Measurements from ENCODE around the gene UTP20. TPM values are rescaled to one million over a fixed set of nuclear protein-coding genes. Genes with fewer than 3 reads are reported as not detected.
A peak's percentile ranks its signal among the peaks of the same experiment; 100 is the strongest.

The UTP20 gene
- total RNA-seq (2014; rRNA removed; shearing (Covaris generic)) = 12.7 and 24.2 TPM in 2 replicates

GRCh38 chr12:101280006-101280505, at the start of gene UTP20:
Gene UTP20 (plus strand): TSS chr12:101280105. CDS start chr12:101280283, 178 bp downstream.
- in situ Hi-C loops (cut with HindIII; ENCODE audit: low sequenced_read_pairs) = no loop called here
- peak; percentile 95 for DNase-seq (ENCODE audit: low spot score)

GRCh38 chr12:101230547-101230946, 49.4 kb upstream of the UTP20 start:
- in situ Hi-C loops (cut with HindIII; ENCODE audit: low sequenced_read_pairs) = no loop called here
- DNase-seq (ENCODE audit: low spot score) = no peak

- in situ Hi-C loops (cut with HindIII; ENCODE audit: low sequenced_read_pairs) = no loop called here
Measured at GRCh38 chr12:101231636-101232035, 48.3 kb upstream of the UTP20 start.

GRCh38 chr12:101235686-101236085, 44.2 kb upstream of the UTP20 start:
- no peak for DNase-seq (ENCODE audit: low spot score)
- in situ Hi-C loops (cut with HindIII; ENCODE audit: low sequenced_read_pairs) = no loop called here

More at GRCh38 chr12:101231636-101232035, 48.3 kb upstream of the UTP20 start:
- DNase-seq (ENCODE audit: low spot score) = no peak

- in situ Hi-C loops (cut with HindIII; ENCODE audit: low sequenced_read_pairs) = no loop called here
- no peak for DNase-seq (ENCODE audit: low spot score)
Measured at GRCh38 chr12:101238306-101238705, 41.6 kb upstream of the UTP20 start.

- DNase-seq (ENCODE audit: low spot score) = peak; percentile 17
- in situ Hi-C loops (cut with HindIII; ENCODE audit: low sequenced_read_pairs) = no loop called here
Measured at GRCh38 chr12:101238800-101239329, 41.0 kb upstream of the UTP20 start.

- no peak for DNase-seq (ENCODE audit: low spot score)
- in situ Hi-C loops (cut with HindIII; ENCODE audit: low sequenced_read_pairs) = no loop called here
Measured at GRCh38 chr12:101243074-101243473, 36.8 kb upstream of the UTP20 start.

GRCh38 chr12:101243616-101244015, 36.3 kb upstream of the UTP20 start:
- in situ Hi-C loops (cut with HindIII; ENCODE audit: low sequenced_read_pairs) = no loop called here
- no peak for DNase-seq (ENCODE audit: low spot score)

- in situ Hi-C loops (cut with HindIII; ENCODE audit: low sequenced_read_pairs) = no loop called here
- no peak for DNase-seq (ENCODE audit: low spot score)
Measured at GRCh38 chr12:101256266-101256665, 23.6 kb upstream of the UTP20 start.

- in situ Hi-C loops (cut with HindIII; ENCODE audit: low sequenced_read_pairs) = no loop called here
- no peak for DNase-seq (ENCODE audit: low spot score)
Measured at GRCh38 chr12:101257357-101257756, 22.5 kb upstream of the UTP20 start.

GRCh38 chr12:101267111-101267510, 12.8 kb upstream of the UTP20 start:
- DNase-seq (ENCODE audit: low spot score) = no peak
- in situ Hi-C loops (cut with HindIII; ENCODE audit: low sequenced_read_pairs) = no loop called here

- in situ Hi-C loops (cut with HindIII; ENCODE audit: low sequenced_read_pairs) = no loop called here
- DNase-seq (ENCODE audit: low spot score) = no peak
Measured at GRCh38 chr12:101276433-101276832, 3.5 kb upstream of the UTP20 start.

GRCh38 chr12:101277443-101277842, 2.5 kb upstream of the UTP20 start:
- no peak for DNase-seq (ENCODE audit: low spot score)
- in situ Hi-C loops (cut with HindIII; ENCODE audit: low sequenced_read_pairs) = no loop called here

- in situ Hi-C loops (cut with HindIII; ENCODE audit: low sequenced_read_pairs) = no loop called here
Measured at GRCh38 chr12:101287357-101287756, 7.5 kb downstream of the UTP20 start.

GRCh38 chr12:101297661-101298060, 17.8 kb downstream of the UTP20 start:
- in situ Hi-C loops (cut with HindIII; ENCODE audit: low sequenced_read_pairs) = no loop called here
- no peak for DNase-seq (ENCODE audit: low spot score)

More at GRCh38 chr12:101287357-101287756, 7.5 kb downstream of the UTP20 start:
- no peak for DNase-seq (ENCODE audit: low spot score)

GRCh38 chr12:101298426-101298825, 18.5 kb downstream of the UTP20 start:
- no peak for DNase-seq (ENCODE audit: low spot score)
- in situ Hi-C loops (cut with HindIII; ENCODE audit: low sequenced_read_pairs) = no loop called here

GRCh38 chr12:101299346-101299745, 19.4 kb downstream of the UTP20 start:
- no peak for DNase-seq (ENCODE audit: low spot score)
- in situ Hi-C loops (cut with HindIII; ENCODE audit: low sequenced_read_pairs) = no loop called here

GRCh38 chr12:101299931-101300330, 20.0 kb downstream of the UTP20 start:
- in situ Hi-C loops (cut with HindIII; ENCODE audit: low sequenced_read_pairs) = no loop called here
- no peak for DNase-seq (ENCODE audit: low spot score)

GRCh38 chr12:101302741-101303140, 22.8 kb downstream of the UTP20 start:
- in situ Hi-C loops (cut with HindIII; ENCODE audit: low sequenced_read_pairs) = no loop called here

GRCh38 chr12:101305226-101305779, 25.4 kb downstream of the UTP20 start:
- in situ Hi-C loops (cut with HindIII; ENCODE audit: low sequenced_read_pairs) = no loop called here
- no peak for DNase-seq (ENCODE audit: low spot score)

More at GRCh38 chr12:101302741-101303140, 22.8 kb downstream of the UTP20 start:
- DNase-seq (ENCODE audit: low spot score) = no peak

GRCh38 chr12:101305794-101306193, 25.9 kb downstream of the UTP20 start:
- in situ Hi-C loops (cut with HindIII; ENCODE audit: low sequenced_read_pairs) = no loop called here
- no peak for DNase-seq (ENCODE audit: low spot score)
